ENCODE results near the gene ARMH3.

DNA sequence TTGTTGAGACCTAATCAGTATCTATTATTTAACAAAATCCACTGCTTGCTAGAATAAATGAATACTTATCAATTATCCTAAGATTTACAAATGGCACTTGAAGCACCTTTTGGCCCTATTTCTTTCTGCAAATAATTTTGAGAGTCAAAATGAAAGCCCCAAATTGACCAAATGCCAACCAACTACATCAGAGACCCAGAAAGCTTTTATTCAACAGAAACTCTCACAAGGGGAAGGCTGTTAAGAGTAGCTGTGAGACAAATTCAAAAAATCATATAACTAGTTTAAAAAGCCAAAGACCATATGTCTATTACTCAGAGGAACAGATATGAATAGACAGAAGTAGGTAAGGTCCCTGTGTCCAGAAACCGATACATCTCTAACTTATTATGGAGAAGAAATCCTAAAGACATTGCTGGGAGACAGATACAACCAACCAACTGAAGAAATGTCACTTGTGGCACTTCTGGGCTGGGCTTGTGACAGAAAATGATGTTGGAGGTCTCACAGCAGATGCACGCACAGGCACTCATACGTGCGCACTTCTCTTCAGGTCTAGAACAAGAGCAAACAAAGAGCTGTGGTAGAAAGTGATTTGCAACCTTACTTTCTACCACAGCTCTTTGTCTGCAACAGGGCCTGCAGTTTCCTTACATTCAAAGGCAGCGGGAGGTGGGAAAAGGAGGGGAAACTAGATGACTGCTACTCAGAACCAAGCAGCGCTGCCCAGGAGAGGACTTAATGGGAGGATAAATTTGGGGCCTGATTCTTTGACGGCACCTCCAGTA is 153.7 kb downstream of the ARMH3 start:
- TF ChIP-seq, protein P1, sequence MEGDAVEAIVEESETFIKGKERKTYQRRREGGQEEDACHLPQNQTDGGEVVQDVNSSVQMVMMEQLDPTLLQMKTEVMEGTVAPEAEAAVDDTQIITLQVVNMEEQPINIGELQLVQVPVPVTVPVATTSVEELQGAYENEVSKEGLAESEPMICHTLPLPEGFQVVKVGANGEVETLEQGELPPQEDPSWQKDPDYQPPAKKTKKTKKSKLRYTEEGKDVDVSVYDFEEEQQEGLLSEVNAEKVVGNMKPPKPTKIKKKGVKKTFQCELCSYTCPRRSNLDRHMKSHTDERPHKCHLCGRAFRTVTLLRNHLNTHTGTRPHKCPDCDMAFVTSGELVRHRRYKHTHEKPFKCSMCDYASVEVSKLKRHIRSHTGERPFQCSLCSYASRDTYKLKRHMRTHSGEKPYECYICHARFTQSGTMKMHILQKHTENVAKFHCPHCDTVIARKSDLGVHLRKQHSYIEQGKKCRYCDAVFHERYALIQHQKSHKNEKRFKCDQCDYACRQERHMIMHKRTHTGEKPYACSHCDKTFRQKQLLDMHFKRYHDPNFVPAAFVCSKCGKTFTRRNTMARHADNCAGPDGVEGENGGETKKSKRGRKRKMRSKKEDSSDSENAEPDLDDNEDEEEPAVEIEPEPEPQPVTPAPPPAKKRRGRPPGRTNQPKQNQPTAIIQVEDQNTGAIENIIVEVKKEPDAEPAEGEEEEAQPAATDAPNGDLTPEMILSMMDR (IDR thresholded peaks at IDR 0.05), result no peak
- TF ChIP-seq POLR2AphosphoS5 (IDR thresholded peaks at IDR 0.05), result no peak
- TF ChIP-seq POLR2A (IDR thresholded peaks at IDR 0.05), result no peak

Measured in breast epithelium (tissue), 3 donors.